HL-60 (cell line): ENCODE data around the gene TNFSF4.

Experiments
- DNase-seq, 2 experiments: peaks; one replicate each; pipeline ENCODE4 v3.0.0-alpha.2; 2010 to 2020; ENCODE audit warnings: low read depth in 1 of 2, low spot score in 1 of 2
- H3K27ac ChIP-seq: fragments of 250-450 bp; sonication (Bioruptor Pico); replicated peaks from 2 replicates; pipeline ENCODE4 v1.5.1; 2020; ENCODE audit warnings: mild to moderate bottlenecking, moderate library complexity
- H3K27me3 ChIP-seq: fragments of 250-450 bp; sonication (Bioruptor Pico); 2 replicates; pipeline ENCODE4 v1.5.1; 2021; ENCODE audit warnings: mild to moderate bottlenecking, moderate library complexity; ENCODE audit not compliant: insufficient read depth, poor library complexity, severe bottlenecking
- H3K4me3 ChIP-seq: replicated peaks from 2 replicates; pipeline ENCODE4 v1.5.1; 2011; ENCODE audit warnings: mild to moderate bottlenecking, control low read depth, low read length; ENCODE audit not compliant: insufficient read depth
- GABPA ChIP-seq: IDR thresholded peaks from 2 replicates; pipeline ENCODE4 v1.6.1; 2012; ENCODE audit warnings: low read depth
- POLR2AphosphoS5 ChIP-seq: IDR thresholded peaks from 2 replicates; pipeline ENCODE4 v1.6.1; 2012; ENCODE audit warnings: low read depth
- SPI1 ChIP-seq: IDR thresholded peaks from 2 replicates; pipeline ENCODE4 v1.6.1; 2012; ENCODE audit warnings: low read depth, mild to moderate bottlenecking, borderline replicate concordance
- TF ChIP-seq, protein P1 (sequence below): IDR thresholded peaks from 2 replicates; pipeline ENCODE4 v1.6.1; 2012; ENCODE audit warnings: low read depth; ENCODE audit not compliant: insufficient replicate concordance
- TF ChIP-seq, protein P2 (sequence below): IDR thresholded peaks from one replicate; pipeline ENCODE4 v1.5.1; 2011; ENCODE audit warnings: low read length, control low read depth, inconsistent platforms; ENCODE audit not compliant: insufficient read depth

Gene TNFSF4

GRCh38 chr1:173173388-173173787, 33.7 kb downstream of the TNFSF4 start:
- TF ChIP-seq, protein P1, sequence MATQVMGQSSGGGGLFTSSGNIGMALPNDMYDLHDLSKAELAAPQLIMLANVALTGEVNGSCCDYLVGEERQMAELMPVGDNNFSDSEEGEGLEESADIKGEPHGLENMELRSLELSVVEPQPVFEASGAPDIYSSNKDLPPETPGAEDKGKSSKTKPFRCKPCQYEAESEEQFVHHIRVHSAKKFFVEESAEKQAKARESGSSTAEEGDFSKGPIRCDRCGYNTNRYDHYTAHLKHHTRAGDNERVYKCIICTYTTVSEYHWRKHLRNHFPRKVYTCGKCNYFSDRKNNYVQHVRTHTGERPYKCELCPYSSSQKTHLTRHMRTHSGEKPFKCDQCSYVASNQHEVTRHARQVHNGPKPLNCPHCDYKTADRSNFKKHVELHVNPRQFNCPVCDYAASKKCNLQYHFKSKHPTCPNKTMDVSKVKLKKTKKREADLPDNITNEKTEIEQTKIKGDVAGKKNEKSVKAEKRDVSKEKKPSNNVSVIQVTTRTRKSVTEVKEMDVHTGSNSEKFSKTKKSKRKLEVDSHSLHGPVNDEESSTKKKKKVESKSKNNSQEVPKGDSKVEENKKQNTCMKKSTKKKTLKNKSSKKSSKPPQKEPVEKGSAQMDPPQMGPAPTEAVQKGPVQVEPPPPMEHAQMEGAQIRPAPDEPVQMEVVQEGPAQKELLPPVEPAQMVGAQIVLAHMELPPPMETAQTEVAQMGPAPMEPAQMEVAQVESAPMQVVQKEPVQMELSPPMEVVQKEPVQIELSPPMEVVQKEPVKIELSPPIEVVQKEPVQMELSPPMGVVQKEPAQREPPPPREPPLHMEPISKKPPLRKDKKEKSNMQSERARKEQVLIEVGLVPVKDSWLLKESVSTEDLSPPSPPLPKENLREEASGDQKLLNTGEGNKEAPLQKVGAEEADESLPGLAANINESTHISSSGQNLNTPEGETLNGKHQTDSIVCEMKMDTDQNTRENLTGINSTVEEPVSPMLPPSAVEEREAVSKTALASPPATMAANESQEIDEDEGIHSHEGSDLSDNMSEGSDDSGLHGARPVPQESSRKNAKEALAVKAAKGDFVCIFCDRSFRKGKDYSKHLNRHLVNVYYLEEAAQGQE = no peak
- TF ChIP-seq SPI1 (no peak), GABPA (no peak), POLR2AphosphoS5 (no peak)
- no peak overlapping the region for H3K4me3 ChIP-seq
- DNase-seq = no peak
- no peak overlapping the region for H3K27ac ChIP-seq
- no peaks in the 10 kb centered on the region for H3K27me3 ChIP-seq

DNA sequence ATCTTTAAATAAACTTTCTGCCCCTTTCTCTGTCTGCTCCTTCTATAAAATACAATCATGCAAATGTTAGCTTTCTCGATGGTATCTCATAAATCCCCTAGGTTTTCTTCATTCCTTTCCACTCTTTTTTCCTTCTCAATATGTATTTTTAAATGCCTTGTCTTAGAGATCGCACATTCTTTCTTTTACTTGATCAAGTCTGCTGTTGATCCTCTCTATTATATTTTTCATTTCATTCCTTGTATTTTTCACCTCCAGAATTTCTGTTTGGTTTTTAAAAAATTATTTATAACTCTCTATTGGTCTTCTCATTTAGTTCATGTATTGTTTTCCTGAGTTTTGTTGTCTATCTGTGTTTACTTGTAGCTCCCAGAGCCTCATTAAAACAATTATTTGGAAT, 36.0 kb downstream of the TNFSF4 start:
- DNase-seq = no peak
- TF ChIP-seq POLR2AphosphoS5 (no peak), GABPA (no peak), SPI1 (no peak)
- TF ChIP-seq, protein P2, sequence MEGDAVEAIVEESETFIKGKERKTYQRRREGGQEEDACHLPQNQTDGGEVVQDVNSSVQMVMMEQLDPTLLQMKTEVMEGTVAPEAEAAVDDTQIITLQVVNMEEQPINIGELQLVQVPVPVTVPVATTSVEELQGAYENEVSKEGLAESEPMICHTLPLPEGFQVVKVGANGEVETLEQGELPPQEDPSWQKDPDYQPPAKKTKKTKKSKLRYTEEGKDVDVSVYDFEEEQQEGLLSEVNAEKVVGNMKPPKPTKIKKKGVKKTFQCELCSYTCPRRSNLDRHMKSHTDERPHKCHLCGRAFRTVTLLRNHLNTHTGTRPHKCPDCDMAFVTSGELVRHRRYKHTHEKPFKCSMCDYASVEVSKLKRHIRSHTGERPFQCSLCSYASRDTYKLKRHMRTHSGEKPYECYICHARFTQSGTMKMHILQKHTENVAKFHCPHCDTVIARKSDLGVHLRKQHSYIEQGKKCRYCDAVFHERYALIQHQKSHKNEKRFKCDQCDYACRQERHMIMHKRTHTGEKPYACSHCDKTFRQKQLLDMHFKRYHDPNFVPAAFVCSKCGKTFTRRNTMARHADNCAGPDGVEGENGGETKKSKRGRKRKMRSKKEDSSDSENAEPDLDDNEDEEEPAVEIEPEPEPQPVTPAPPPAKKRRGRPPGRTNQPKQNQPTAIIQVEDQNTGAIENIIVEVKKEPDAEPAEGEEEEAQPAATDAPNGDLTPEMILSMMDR = no peak
- TF ChIP-seq, protein P1 = no peak
- no peak overlapping the region for H3K27ac ChIP-seq
- H3K4me3 ChIP-seq = no peak overlapping the region
- H3K27me3 ChIP-seq = no peaks in the 10 kb centered on the region

DNA sequence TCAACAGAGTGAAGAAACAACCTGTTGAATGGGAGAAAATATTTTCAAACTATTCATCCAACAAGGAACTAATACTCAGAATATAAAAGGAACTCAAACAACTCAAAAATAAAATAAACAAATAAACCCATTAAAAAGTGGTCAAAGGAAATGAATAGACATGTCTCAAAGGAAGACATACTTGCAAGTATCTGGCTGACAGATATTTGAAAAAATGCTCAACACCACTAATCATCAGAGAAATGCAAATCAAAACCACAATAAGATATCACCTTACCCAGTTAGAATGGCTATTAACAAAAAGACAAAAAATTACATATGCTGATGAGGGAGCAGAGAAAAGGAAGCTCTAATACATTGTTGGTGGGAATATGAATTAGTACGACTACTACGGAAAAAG, 38.2 kb downstream of the TNFSF4 start:
- Histone ChIP-seq H3K4me3 (no peak overlapping the region), H3K27ac (no peak overlapping the region), H3K27me3 (no peaks in the 10 kb centered on the region)
- TF ChIP-seq GABPA (no peak), SPI1 (no peak), POLR2AphosphoS5 (no peak)
- TF ChIP-seq, protein P1 = no peak
- TF ChIP-seq, protein P2 = no peak
- no peak for DNase-seq

DNA sequence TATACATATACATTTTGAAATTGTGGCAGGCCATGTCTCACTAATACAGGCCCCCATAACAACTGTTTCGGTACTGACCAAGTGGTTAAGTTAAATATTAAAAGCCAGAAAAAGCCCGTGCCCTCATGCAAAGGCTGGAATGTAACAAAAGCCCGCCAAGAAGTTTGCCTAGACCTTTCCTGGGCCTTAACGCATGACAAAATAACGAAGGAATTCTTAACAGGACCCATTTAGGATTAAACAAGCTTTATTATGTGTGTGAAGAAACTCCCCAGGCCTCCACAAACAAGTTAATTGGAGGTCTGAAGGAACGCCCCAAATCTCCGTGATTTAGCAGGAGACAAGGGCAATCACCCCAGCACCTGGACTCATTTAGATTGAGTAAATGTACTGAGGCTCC, 42.4 kb downstream of the TNFSF4 start:
- Histone ChIP-seq H3K27ac (no peak overlapping the region), H3K4me3 (no peak overlapping the region), H3K27me3 (no peaks in the 10 kb centered on the region)
- DNase-seq = no peak
- TF ChIP-seq GABPA = no peak
- TF ChIP-seq, protein P1 = no peak
- TF ChIP-seq SPI1 = no peak
